DOHH2 (cell line): ENCODE data around the gene ERC2.

Source experiments
- H3F3A ChIP-seq: fragments of 200-600 bp; sonication (generic), shearing (Covaris generic); 2 replicates; pipeline ENCODE4 v1.6.0; 2016; ENCODE audit warnings: antibody characterized with exemption, mild to moderate bottlenecking; ENCODE audit not compliant: control insufficient read depth, insufficient read depth
- H3K27ac ChIP-seq: fragments of 200-600 bp; sonication (generic); 2 replicates; pipeline ENCODE4 v1.5.1; 2014; ENCODE audit warnings: low read depth, mild to moderate bottlenecking, low read length, moderate library complexity
- H3K27me3 ChIP-seq: fragments of 200-600 bp; sonication (generic); 2 replicates; pipeline ENCODE4 v1.6.1; 2014; ENCODE audit warnings: mild to moderate bottlenecking, low read length, mixed read lengths; ENCODE audit not compliant: control insufficient read depth
- H3K36me3 ChIP-seq: fragments of 200-600 bp; sonication (generic); 2 replicates; pipeline ENCODE4 v1.6.1; 2014; ENCODE audit warnings: mild to moderate bottlenecking, low read length, moderate library complexity, mixed read lengths; ENCODE audit not compliant: control insufficient read depth
- H3K4me1 ChIP-seq: fragments of 200-600 bp; sonication (generic); 2 replicates; pipeline ENCODE4 v1.6.1; 2014; ENCODE audit warnings: mild to moderate bottlenecking, low read length, mixed read lengths; ENCODE audit not compliant: control insufficient read depth
- H3K4me2 ChIP-seq: fragments of 200-600 bp; sonication (generic); 2 replicates; pipeline ENCODE4 v1.6.0; 2014; ENCODE audit warnings: mild to moderate bottlenecking, low read length, moderate library complexity
- H3K4me3 ChIP-seq: fragments of 200-600 bp; sonication (generic); 2 replicates; pipeline ENCODE4 v1.5.1; 2014; ENCODE audit warnings: mild to moderate bottlenecking, low read length, mixed read lengths
- H3K79me2 ChIP-seq: fragments of 200-600 bp; sonication (generic); 2 replicates; pipeline ENCODE4 v1.6.1; 2014; ENCODE audit warnings: mild to moderate bottlenecking, low read length, mixed read lengths; ENCODE audit not compliant: control insufficient read depth
- H3K9me2 ChIP-seq: fragments of 200-600 bp; sonication (generic); replicated peaks from 2 replicates; pipeline ENCODE4 v1.6.1; 2014; ENCODE audit warnings: mild to moderate bottlenecking, low read length, mixed read lengths; ENCODE audit not compliant: control insufficient read depth
- H3K9me3 ChIP-seq: fragments of 200-600 bp; sonication (generic); 2 replicates; pipeline ENCODE4 v1.6.1; 2014; ENCODE audit warnings: antibody characterized with exemption, low read length, mixed read lengths; ENCODE audit not compliant: control insufficient read depth, insufficient read depth
- H4K20me1 ChIP-seq: fragments of 200-600 bp; sonication (generic); 2 replicates; pipeline ENCODE4 v1.6.0; 2014; ENCODE audit warnings: low read depth, mild to moderate bottlenecking, antibody characterized with exemption, low read length, moderate library complexity; ENCODE audit not compliant: control insufficient read depth, insufficient read depth
- EZH2phosphoT487 ChIP-seq: fragments of 200-600 bp; sonication (generic); IDR thresholded peaks from 2 replicates; pipeline ENCODE4 v1.6.1; 2017; ENCODE audit warnings: borderline replicate concordance, mild to moderate bottlenecking, antibody characterized with exemption, low read length, moderate library complexity, mixed read lengths
- TF ChIP-seq, protein P1 (sequence below): fragments of 200-600 bp; sonication (generic); IDR thresholded peaks from one replicate; pipeline ENCODE4 v1.5.1; 2014; ENCODE audit warnings: antibody characterized with exemption, mild to moderate bottlenecking, low read depth, low read length; ENCODE audit not compliant: poor library complexity, severe bottlenecking

The ERC2 gene

DNA sequence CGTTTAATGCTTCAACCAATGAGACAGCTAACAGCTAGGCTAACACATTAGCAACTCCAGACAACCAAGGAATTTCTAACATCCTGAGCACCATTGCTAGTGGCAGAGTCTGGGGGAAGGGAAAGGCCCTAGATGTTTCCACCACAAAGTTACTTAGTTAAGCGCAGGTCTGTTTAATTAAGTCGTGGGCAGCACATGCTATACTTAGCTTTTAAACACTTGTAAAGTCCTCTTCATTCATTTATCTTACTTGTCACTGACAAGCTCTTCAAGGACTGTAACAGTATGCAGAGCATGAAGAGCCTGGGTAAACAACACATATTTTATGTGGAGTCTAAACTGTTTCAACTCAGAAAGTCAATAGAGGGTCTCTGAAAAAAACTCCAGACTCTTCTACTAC, 760.0 kb downstream of the ERC2 start:
- H3K27me3 ChIP-seq, result no peaks in the 10 kb centered on the region
- H3K36me3 ChIP-seq, result no peaks in the 10 kb centered on the region
- H3K9me3 ChIP-seq, result no peaks in the 10 kb centered on the region
- H3K4me1 ChIP-seq, result no peaks in the 10 kb centered on the region
- H4K20me1 ChIP-seq, result no peaks in the 10 kb centered on the region
- no peaks in the 10 kb centered on the region for H3F3A ChIP-seq
- H3K27ac ChIP-seq, result no peak overlapping the region
- no peak for TF ChIP-seq EZH2phosphoT487
- TF ChIP-seq, protein P1, sequence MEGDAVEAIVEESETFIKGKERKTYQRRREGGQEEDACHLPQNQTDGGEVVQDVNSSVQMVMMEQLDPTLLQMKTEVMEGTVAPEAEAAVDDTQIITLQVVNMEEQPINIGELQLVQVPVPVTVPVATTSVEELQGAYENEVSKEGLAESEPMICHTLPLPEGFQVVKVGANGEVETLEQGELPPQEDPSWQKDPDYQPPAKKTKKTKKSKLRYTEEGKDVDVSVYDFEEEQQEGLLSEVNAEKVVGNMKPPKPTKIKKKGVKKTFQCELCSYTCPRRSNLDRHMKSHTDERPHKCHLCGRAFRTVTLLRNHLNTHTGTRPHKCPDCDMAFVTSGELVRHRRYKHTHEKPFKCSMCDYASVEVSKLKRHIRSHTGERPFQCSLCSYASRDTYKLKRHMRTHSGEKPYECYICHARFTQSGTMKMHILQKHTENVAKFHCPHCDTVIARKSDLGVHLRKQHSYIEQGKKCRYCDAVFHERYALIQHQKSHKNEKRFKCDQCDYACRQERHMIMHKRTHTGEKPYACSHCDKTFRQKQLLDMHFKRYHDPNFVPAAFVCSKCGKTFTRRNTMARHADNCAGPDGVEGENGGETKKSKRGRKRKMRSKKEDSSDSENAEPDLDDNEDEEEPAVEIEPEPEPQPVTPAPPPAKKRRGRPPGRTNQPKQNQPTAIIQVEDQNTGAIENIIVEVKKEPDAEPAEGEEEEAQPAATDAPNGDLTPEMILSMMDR, result no peak
- no peaks in the 10 kb centered on the region for H3K9me2 ChIP-seq
- H3K4me3 ChIP-seq, result no peak overlapping the region
- H3K79me2 ChIP-seq, result no peaks in the 10 kb centered on the region
- no peak overlapping the region for H3K4me2 ChIP-seq

DNA sequence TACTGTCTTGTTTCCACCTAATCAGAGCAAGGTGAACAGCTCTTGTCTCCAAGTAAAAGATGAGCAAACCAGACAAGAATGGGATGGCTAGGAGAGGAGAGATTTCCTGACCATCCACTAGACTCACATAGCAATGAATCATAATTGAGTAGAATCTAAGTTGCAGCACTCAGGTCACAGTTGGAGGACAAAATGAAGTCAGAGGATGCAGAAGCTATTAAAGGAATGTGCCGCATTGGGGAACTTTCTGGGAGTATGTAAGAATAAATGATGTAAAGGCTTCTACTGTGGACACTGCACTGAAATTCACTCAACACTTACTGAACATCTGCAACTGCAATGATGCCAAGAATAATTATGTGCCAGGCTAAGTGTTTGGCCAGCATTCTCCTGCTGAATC, 763.7 kb downstream of the ERC2 start:
- no peak overlapping the region for H3K27ac ChIP-seq
- no peaks in the 10 kb centered on the region for H3K9me2 ChIP-seq
- H3K27me3 ChIP-seq, result no peaks in the 10 kb centered on the region
- no peaks in the 10 kb centered on the region for H3K9me3 ChIP-seq
- no peaks in the 10 kb centered on the region for H4K20me1 ChIP-seq
- H3F3A ChIP-seq, result no peaks in the 10 kb centered on the region
- no peak overlapping the region for H3K4me3 ChIP-seq
- no peaks in the 10 kb centered on the region for H3K79me2 ChIP-seq
- no peak for TF ChIP-seq EZH2phosphoT487
- TF ChIP-seq, protein P1, result no peak
- no peak overlapping the region for H3K4me2 ChIP-seq
- H3K4me1 ChIP-seq, result no peaks in the 10 kb centered on the region
- no peaks in the 10 kb centered on the region for H3K36me3 ChIP-seq

DNA sequence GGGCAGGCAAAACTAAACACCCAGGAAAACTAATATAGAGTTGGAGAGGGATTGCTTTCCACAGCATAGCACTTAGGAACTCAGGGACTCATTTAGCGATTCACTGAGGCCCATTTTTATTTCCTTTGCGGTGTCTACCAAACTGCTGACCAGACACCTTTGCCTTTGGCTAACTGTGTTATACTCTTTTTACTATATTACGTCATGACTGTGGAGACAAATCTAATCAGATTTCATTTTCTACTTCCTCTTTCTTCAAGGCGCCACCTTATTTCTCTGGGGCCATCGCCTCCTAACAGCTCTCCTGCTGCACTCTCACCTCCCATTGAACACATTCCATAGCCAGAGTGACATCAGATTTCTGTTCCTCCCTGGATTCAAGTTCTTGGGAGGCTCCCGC, 765.4 kb downstream of the ERC2 start:
- no peaks in the 10 kb centered on the region for H3K9me2 ChIP-seq
- H3K27ac ChIP-seq, result no peak overlapping the region
- no peaks in the 10 kb centered on the region for H3K79me2 ChIP-seq
- H3F3A ChIP-seq, result no peaks in the 10 kb centered on the region
- H3K4me1 ChIP-seq, result no peaks in the 10 kb centered on the region
- H3K9me3 ChIP-seq, result no peaks in the 10 kb centered on the region
- no peak overlapping the region for H3K4me3 ChIP-seq
- no peak overlapping the region for H3K4me2 ChIP-seq
- H3K27me3 ChIP-seq, result no peaks in the 10 kb centered on the region
- H4K20me1 ChIP-seq, result no peaks in the 10 kb centered on the region
- H3K36me3 ChIP-seq, result no peaks in the 10 kb centered on the region
- no peak for TF ChIP-seq EZH2phosphoT487
- TF ChIP-seq, protein P1, result no peak

DNA sequence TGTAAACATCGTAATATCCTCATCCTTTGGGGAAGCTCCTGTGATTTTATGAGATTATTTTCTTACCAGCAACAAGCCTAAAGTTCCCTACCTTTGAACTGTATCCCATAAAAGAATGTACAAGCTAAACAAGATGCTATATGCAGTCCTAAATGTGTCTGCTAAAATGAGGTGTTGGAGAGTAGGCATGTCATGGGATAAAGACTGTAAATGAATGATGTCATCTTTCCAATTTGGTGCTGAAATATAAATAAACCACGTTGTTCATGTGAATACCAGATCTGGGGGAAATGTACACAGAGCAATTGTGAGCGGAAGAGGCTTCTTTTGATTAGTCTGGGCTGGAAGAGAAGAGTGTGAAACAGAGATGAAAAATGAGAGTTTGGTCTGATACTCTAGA, 766.3 kb downstream of the ERC2 start:
- Histone ChIP-seq H3K27me3 (no peaks in the 10 kb centered on the region), H3K4me1 (no peaks in the 10 kb centered on the region), H4K20me1 (no peaks in the 10 kb centered on the region), H3K4me3 (no peak overlapping the region), H3K36me3 (no peaks in the 10 kb centered on the region), H3F3A (no peaks in the 10 kb centered on the region), H3K9me2 (no peaks in the 10 kb centered on the region), H3K9me3 (no peaks in the 10 kb centered on the region), H3K79me2 (no peaks in the 10 kb centered on the region), H3K4me2 (no peak overlapping the region), H3K27ac (no peak overlapping the region)
- TF ChIP-seq, protein P1, result no peak
